ENCODE data around the gene FREM2.

FREM2 gene

GRCh38 chr13:38785042-38785441, 98.2 kb downstream of the FREM2 start:
- H3K4me3 ChIP-seq (ENCODE audit: low read length), result no peak overlapping the region
- no peak for TF ChIP-seq CTCF (IDR thresholded peaks at IDR 0.05; ENCODE audit: insufficient read depth, low read depth, low read length, missing control alignments)
- DNase-seq (ENCODE audit: low read depth), result no peak

DNA sequence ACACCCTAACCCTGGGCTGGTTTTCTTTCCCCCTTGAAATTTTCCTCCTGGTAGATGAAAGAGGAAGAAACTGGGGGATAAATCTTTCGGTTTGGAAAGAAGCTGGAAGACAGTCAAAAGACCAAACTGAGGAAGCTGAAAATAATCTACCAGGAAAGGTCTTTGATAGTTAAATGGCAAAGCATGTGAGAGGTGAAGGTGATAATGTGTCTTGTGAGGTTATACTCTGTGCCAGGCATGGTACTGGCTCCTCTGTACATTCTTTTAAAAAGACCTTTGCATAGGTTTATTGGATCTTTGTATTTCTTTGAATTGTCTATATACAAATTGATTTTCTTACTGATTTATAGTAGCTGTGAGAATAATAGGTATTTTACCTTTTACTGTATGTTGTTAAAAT, 98.6 kb downstream of the FREM2 start:
- H3K4me3 ChIP-seq (ENCODE audit: low read length), result no peak overlapping the region
- no peak for TF ChIP-seq CTCF (IDR thresholded peaks at IDR 0.05; ENCODE audit: insufficient read depth, low read depth, low read length, missing control alignments)
- no peak for DNase-seq (ENCODE audit: low read depth)

- DNase-seq (ENCODE audit: low read depth), result no peak
- TF ChIP-seq CTCF (IDR thresholded peaks at IDR 0.05; ENCODE audit: insufficient read depth, low read depth, low read length, missing control alignments), result no peak
- H3K4me3 ChIP-seq (ENCODE audit: low read length), result no peak overlapping the region
Measured at GRCh38 chr13:38787550-38787949, 100.7 kb downstream of the FREM2 start.

DNA sequence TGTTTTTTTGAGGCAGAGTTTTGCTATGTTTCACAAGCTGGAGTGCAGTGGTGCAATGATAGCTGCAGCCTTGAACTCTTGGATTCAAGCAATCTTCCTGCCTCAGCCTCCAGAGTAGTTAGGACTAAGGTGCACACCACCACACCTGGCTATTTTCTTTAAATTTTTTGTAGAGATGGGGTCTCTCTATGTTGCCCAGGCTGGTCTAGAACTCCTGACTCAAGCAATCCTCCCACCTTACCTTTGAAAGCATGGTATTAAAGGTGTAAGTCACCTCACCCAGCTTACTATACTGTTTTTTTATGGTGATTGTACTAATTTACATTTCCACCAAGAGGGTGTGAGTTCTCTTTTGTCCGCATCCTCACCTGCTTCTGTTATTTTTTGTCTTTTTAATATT, 110.0 kb downstream of the FREM2 start:
- TF ChIP-seq CTCF (IDR thresholded peaks at IDR 0.05; ENCODE audit: insufficient read depth, low read depth, low read length, missing control alignments), result no peak
- no peak for DNase-seq (ENCODE audit: low read depth)
- no peak overlapping the region for H3K4me3 ChIP-seq (ENCODE audit: low read length)

GRCh38 chr13:38803531-38803930, 116.7 kb downstream of the FREM2 start:
- no peak overlapping the region for H3K4me3 ChIP-seq (ENCODE audit: low read length)
- TF ChIP-seq CTCF (IDR thresholded peaks at IDR 0.05; ENCODE audit: insufficient read depth, low read depth, low read length, missing control alignments), result no peak
- no peak for DNase-seq (ENCODE audit: low read depth)

- no peak overlapping the region for H3K4me3 ChIP-seq (ENCODE audit: low read length)
- no peak for DNase-seq (ENCODE audit: low read depth)
- no peak for TF ChIP-seq CTCF (IDR thresholded peaks at IDR 0.05; ENCODE audit: insufficient read depth, low read depth, low read length, missing control alignments)
Measured at GRCh38 chr13:38804061-38804460, 117.2 kb downstream of the FREM2 start.

DNA sequence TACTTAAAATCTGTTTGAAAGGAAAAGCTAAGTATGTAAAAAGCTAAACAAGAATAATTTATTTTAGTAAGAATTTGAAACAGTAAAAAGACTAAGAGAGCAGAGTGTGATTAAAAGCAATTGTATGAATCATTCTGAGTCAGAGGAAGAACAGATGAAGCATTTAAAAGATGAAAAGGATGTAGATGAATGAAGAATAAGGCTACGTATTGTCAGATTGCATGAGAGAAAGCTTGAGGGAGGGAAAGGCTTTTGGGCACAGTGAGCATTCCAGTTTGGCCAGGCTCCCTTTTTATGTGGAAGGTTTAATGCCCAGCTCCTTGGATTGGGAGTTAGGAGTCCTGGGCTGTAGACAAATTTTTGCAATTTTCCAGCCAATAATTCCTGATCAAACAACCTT, 117.7 kb downstream of the FREM2 start:
- peak; percentile 53 for DNase-seq (ENCODE audit: low read depth)
- no peak for TF ChIP-seq CTCF (IDR thresholded peaks at IDR 0.05; ENCODE audit: insufficient read depth, low read depth, low read length, missing control alignments)
- no peak overlapping the region for H3K4me3 ChIP-seq (ENCODE audit: low read length)

Data from epithelial cell of esophagus (primary cell).